Stimulated activated CD8-positive, alpha-beta memory T cell treated with anti-CD3 and anti-CD28 coated beads, Interleukin-7, amount 100 ng/mL, for 4 hours (primary cell): ENCODE measurements around the gene DOC2B.
"Not testable (repeated sequence)": the region's sequence is repeated elsewhere in the genome, so short reads cannot be mapped to it uniquely, and the experiment has no call there.

Source experiments
- DNase-seq, 2 donors: peaks; one replicate each; pipeline ENCODE4 v3.0.0-alpha.2; 2020; ENCODE audit warnings: low read depth in 2 of 2

The DOC2B gene

DNA sequence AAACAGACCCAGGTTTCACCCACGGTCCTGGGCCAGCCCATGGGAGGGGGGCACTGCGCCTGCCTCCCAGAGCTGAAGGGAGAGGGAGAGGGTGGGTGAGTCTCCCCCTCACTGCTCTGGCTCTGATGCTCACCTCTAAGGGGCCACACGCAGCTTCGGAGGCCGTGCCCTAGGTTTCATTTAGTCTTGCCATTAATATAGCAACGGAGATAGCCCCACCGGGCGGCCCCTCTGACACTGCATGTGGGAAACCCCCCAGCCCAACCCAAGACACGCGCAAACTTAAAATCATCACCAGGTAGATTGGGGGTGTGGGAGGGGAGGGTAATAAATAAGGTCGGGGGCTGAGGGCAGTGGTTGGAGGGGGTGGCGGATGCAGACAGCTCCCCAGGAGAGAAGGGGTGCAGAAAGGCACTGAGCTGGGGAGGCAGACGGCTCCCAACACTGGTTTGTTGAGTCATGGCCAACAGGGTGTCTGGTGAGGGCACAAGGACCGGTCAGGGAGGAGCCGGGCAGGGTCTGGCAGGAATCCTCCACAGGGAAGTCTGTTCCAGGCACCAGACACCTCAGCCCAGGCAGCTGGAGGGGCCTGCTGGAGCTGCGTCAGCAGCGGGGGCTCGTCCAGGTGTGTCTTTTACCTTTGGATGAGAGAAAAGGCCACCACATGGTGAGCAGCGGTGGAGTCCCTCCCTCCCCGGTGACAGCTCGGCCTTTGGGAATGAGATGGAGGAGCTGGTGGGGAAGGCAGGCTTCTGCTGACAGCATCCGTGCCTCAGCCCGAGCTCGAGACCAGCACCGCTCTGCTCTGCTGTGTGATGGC is 32.0 kb upstream of the DOC2B start:
- DNase-seq = no peak

DNA sequence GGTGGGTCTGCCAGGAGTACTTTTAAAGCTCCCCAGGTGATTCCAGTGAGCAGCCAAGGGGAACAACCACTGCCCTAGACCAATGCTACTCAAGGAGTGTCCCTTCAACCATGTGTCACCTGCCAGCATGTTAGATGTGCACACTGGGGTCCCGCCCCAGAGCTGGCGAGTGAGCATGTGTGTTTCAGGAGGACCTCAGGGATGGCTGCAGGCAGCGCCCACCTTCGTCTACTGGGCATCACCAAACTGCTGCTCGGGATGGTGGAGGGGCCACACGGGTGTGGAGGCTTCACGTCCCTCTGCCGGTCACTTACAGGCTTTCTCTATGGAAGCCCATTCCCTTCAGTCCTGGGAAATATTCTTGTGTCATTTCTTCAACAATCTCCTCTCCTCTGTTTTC is 29.0 kb upstream of the DOC2B start:
- no peak for DNase-seq

GRCh38 chr17:208429-208828 is 27.0 kb upstream of the DOC2B start:
- DNase-seq = no peak

GRCh38 chr17:207775-208174 is 26.3 kb upstream of the DOC2B start:
- DNase-seq = no peak

- DNase-seq = no peak
These were observed 25.6 kb upstream of the DOC2B start for GRCh38 chr17:206941-207560.

DNA sequence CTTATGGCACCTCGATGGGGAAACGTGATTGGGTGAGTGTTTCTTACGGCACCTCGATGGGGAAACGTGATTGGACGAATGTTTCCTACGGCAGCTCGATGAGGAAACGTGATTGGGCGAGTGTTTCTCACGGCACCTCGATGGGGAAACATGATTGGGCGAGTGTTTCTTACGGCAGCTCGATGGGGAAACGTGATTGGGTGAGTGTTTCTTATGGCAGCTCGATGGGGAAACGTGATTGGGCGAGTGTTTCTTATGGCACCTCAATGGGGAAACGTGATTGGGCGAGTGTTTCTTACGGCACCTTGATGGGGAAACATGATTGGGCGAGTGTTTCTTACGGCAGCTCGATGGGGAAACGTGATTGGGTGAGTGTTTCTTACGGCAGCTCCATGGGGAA is 25.0 kb upstream of the DOC2B start:
- not testable (repeated sequence) for DNase-seq

DNA sequence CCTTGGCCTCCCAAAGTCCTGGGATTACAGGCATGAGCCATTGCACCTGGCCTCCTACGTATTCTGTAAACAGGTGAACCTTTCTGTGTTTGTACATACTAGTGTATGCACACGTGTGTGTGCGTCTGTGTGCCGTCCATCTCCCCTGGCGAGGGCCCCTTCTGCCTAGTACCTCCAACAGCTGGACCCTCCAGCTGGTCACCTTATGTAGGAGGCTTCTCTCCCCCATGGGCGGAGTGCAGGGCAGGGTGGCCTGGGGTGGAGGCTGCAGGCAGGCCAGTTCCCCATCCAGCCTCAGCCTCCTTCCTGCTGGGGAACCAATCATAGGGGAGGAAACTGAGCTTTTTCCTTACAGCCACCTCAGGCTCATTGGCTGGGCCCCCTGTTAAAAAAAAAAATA is 24.4 kb upstream of the DOC2B start:
- DNase-seq = no peak

GRCh38 chr17:205148-205669 is 23.8 kb upstream of the DOC2B start:
- no peak for DNase-seq

DNA sequence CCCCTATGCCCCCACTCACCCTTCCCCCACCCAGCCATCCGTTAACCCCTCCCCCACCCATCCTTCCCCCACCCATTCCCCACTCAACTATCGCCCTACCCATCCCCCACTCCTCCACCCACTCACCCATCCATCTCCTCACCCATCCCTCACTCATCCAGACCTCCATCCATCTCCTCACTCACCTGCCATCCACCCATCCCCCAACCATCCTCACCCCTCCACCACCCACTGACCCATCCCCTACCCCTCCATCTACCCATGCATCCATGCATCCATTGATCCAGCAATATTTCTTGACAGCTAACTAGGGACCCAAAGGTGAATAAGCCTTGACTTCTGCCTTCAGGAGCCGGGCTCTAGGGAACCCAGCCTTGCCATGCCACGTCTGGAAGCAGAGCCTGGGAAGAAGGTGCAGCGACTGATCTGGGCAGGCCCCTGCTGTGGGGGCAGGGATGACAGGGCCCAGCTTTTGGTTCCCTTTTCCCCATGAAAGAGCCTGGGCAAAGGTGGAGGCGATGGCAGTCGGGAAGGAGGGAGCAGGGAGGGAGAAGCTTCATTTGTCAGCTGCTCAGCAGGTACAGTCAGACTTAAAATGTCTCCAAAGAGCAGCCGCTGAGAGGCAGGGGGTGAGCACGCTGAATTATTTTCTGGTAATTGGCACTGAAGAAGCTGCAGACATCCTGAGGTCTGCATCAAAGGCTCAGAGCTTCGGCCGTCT is 23.1 kb upstream of the DOC2B start:
- DNase-seq = no peak

GRCh38 chr17:202501-202951 is 21.1 kb upstream of the DOC2B start:
- DNase-seq = no peak

DNA sequence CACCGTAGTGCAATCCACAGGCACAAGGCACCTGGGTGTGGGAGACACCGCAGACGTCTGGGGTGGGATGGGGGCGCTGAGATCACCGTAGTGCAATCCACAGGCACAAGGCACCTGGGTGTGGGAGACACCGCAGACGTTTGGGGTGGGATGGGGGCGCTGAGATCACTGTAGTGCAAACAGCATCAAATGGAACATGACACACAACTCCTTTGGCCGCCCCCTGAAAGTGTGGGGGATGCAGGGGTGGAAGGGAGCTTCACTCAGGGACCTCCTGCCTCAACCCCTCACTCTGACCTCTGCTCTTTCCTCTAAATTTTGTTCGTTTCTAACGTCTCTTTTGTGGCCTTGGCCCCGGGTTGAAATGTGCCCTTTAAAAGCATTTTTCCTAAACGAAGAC is 20.3 kb upstream of the DOC2B start:
- DNase-seq = not testable (repeated sequence)

DNA sequence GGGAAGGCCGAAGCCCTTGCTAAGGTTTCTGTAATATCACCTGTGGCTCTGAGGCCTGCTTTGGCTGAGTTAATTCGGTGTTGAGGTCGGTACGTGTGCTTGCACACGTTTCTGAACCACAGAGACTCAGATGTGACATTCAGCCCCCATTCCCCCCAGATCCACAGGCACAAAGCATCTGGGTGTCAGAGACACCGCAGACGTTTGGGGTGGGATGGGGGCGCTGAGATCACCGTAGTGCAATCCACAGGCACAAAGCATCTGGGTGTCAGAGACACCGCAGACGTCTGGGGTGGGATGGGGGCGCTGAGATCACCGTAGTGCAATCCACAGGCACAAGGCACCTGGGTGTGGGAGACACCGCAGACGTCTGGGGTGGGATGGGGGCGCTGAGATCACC is 19.8 kb upstream of the DOC2B start:
- not testable (repeated sequence) for DNase-seq

DNA sequence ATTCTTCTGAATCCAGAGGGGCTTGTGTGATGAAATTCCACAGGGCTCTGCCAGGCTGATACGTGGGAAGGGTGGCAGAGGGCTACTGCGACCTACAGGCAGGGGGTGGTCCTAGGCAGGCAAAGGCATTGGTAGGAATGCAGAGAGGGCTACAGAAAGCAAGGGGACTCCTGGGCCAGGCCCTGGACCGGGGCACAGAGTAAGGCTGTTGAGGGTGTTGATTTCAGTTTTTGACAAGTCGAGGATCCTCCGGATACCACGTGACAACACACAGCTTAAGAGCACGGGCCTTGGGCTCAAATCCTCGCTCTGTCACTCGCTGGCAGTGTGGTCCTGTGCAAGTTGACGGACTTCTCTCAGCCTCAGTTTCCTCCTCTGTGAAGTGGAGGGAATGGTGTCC is 19.1 kb upstream of the DOC2B start:
- no peak for DNase-seq

DNA sequence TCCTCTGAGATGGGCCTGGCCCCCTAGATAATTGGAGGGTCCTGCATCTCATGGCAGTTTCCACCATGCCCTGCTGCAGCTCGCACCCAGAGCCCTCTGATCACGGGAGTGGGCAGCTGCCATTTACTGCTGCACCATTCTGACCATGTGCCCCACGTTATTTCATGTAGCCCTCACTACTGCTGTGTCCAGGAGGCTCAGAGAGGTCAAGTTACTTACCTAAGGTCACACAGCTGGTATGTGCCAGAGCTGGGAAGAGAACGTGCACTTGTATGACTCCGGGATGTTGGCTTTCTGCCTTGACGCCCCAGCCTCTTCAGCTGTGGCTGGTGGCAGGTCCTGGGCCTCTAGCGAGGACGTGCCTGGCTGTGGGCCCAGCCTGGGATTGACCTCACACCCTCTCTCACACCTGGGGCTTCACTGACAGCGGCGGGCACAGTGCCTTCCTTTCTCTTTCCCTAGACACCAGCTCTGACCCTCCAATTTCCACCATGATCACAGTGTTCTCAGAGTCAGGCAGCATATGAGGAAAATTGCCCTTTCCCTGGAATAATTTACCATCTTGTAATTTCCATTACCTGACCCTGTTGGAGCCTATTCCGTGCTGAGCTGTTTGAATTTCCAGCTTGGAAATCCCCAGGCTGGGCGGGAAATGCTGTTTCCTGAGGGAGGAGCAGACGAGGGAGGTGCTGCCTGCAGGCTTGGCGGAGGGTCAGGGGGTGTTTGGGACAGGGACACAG is 18.5 kb upstream of the DOC2B start:
- no peak for DNase-seq

DNA sequence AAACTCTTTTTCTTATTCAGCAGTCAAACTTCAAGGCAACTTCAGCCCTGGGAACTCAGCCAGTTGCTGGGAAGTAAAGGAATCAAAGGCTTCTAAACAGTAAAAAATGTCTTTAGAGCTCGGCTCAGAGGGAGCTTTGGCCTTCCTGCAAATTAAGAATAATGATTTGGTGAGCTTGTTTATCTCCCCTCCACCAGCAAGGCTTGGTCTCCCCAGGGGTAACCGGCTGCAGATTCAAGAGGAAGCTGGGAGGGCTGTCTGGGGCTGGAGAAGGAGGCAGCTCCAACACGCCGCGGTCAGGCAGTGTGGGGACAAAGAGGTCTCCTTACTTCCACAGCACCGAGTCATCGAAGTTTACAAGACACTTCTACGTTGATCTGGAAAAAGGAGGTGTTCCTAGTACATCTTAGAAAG is 17.7 kb upstream of the DOC2B start:
- no peak for DNase-seq

DNA sequence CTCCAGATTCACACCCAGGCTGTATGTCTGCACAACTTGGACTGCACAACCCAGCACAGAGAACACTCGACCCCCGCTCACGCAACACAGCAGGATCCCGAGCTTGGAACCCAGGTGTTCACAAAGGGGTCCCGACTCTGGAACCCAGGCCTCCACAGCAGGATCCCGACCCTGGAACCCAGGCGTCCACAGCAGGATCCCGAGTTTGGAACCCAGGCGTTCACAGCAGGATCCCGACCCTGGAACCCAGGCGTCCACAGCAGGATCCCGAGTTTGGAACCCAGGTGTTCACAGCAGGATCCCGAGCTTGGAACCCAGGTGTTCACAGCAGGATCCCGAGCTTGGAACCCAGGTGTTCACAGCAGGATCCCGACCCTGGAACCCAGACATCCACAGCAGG is 16.8 kb upstream of the DOC2B start:
- DNase-seq = not testable (repeated sequence)

GRCh38 chr17:197352-197751 is 15.9 kb upstream of the DOC2B start:
- DNase-seq = no peak

GRCh38 chr17:194828-195602 is 13.6 kb upstream of the DOC2B start:
- DNase-seq = no peak

DNA sequence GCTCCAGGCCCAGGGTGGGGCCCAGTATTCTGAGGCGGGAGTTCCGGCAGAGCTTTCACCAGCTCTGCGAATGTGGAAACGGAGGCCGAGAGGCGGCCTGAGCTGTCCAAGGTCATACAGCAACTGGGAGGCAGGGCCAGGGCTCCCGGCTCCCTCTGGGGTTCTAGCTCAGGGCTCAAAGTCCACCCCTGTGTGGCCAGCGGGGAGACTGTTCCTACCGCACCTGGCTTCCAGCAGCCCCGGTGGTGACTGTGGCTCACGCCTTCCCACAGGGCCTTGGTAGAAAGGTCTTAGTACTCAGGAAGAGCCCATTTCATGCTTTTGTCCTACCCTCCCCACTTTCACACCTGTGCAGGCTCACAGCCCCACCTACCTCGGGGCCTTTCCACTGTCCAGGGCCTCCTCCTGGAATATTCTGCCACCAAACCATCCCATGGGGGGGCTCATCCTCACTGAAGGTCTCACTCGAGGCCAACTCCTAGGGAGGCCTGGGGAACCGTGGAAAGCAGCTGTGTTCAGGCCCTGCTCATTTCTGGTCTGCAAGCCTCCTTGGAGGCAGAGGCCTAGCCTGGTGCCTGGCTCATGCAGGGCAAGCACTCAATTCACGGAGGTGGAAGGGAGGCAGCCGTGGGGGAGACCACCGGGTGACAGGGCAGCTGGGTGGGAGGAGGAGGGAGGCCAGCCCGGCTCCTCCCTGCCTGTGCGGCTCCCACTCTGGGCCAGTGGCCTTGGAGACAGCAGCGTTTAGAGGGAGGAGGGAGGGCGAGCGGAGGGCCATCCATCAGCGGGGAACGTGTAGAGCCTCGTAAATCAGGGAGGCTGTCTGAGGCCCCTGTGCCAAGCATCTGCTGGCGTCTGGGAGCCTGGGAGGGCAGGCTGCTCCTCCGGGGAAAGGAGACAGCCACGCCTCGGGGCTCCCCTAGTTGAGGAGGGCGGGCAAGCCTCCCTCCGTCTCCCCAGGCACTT is 12.7 kb upstream of the DOC2B start:
- DNase-seq = no peak

DNA sequence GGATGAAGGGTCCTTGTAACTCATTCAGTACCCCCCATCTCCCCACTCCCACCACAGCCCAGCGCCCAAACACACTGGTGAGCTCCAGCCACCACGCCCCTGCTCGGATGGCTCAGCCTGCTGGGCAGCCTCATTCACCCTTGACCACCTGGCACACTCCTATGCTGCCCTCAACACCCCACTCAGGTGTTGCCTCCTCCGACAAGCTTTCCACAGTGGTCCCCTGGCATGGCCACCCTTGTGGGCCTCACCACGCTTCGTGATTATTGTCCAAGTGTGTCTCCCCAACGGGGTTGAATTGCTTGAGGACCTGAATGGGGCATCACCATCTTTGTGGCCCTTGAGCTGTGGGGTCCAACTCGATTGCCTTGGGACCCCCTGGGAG is 12.0 kb upstream of the DOC2B start:
- DNase-seq = no peak
